ENCODE data around the gene HELLS.
"Not testable (repeated sequence)": the region's sequence is repeated elsewhere in the genome, so short reads cannot be mapped to it uniquely, and the experiment has no call there.

The HELLS gene

GRCh38 chr10:94607111-94607510 is 61.5 kb downstream of the HELLS start:
- DNase-seq (ENCODE audit: low read depth in 2 of 2): no peak

- no peak for DNase-seq (ENCODE audit: low read depth in 2 of 2)
These were observed 63.0 kb downstream of the HELLS start for GRCh38 chr10:94608559-94608958.

GRCh38 chr10:94614558-94614957 is 69.0 kb downstream of the HELLS start:
- DNase-seq (ENCODE audit: low read depth in 2 of 2): no peak

GRCh38 chr10:94617389-94617944 is 71.9 kb downstream of the HELLS start:
- no peak for DNase-seq (ENCODE audit: low read depth in 2 of 2)

GRCh38 chr10:94622666-94623205 is 77.1 kb downstream of the HELLS start:
- DNase-seq (ENCODE audit: low read depth in 2 of 2): no peak

GRCh38 chr10:94623572-94623971 is 78.0 kb downstream of the HELLS start:
- no peak for DNase-seq (ENCODE audit: low read depth in 2 of 2)

GRCh38 chr10:94626476-94626875 is 80.9 kb downstream of the HELLS start:
- no peak for DNase-seq (ENCODE audit: low read depth in 2 of 2)

GRCh38 chr10:94627511-94627910 is 81.9 kb downstream of the HELLS start:
- no peak for DNase-seq (ENCODE audit: low read depth in 2 of 2)

GRCh38 chr10:94630017-94630688 is 84.6 kb downstream of the HELLS start:
- no peak for DNase-seq (ENCODE audit: low read depth in 2 of 2)

GRCh38 chr10:94631077-94631875 is 85.7 kb downstream of the HELLS start:
- DNase-seq (ENCODE audit: low read depth in 2 of 2): no peak

- DNase-seq (ENCODE audit: low read depth in 2 of 2): no peak
These were observed 87.4 kb downstream of the HELLS start for GRCh38 chr10:94632954-94633353.

GRCh38 chr10:94638097-94638496 is 92.5 kb downstream of the HELLS start:
- DNase-seq (ENCODE audit: low read depth in 2 of 2): not testable (repeated sequence)

GRCh38 chr10:94639902-94640301 is 94.3 kb downstream of the HELLS start:
- DNase-seq (ENCODE audit: low read depth in 2 of 2): no peak

- DNase-seq (ENCODE audit: low read depth in 2 of 2): no peak
These were observed 95.0 kb downstream of the HELLS start for GRCh38 chr10:94640562-94640961.

- no peak for DNase-seq (ENCODE audit: low read depth in 2 of 2)
These were observed 95.9 kb downstream of the HELLS start for GRCh38 chr10:94641480-94641879.

GRCh38 chr10:94644352-94644751 is 98.8 kb downstream of the HELLS start:
- no peak for DNase-seq (ENCODE audit: low read depth in 2 of 2)

- DNase-seq (ENCODE audit: low read depth in 2 of 2): no peak
These were observed 99.7 kb downstream of the HELLS start for GRCh38 chr10:94645285-94645684.

Measured in stimulated activated CD8-positive, alpha-beta memory T cell treated with anti-CD3 and anti-CD28 coated beads, Interleukin-2, amount 100 ng/mL, for 1 hour (primary cell).